ENCODE results near the gene ELL.

DNA sequence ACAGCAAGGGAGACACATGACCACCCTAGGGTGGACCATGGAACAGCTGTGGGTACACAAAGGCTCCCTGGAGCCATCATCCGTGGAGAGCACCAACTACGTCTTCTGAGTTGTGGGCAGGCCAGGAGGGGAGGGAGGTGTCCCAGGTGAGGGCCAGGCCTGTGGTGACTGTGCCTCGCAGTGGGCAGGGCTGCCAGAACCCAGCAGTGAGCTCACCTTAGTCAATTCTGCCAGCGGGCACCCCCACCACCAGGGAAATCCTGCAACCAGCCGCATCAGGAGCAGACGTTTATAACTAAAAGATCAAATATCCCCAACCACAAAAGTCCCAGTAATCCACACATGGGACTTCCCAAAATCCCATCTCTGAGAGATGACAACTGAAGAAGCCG is 19.6 kb downstream of the ELL start:
- TF ChIP-seq, protein P1, sequence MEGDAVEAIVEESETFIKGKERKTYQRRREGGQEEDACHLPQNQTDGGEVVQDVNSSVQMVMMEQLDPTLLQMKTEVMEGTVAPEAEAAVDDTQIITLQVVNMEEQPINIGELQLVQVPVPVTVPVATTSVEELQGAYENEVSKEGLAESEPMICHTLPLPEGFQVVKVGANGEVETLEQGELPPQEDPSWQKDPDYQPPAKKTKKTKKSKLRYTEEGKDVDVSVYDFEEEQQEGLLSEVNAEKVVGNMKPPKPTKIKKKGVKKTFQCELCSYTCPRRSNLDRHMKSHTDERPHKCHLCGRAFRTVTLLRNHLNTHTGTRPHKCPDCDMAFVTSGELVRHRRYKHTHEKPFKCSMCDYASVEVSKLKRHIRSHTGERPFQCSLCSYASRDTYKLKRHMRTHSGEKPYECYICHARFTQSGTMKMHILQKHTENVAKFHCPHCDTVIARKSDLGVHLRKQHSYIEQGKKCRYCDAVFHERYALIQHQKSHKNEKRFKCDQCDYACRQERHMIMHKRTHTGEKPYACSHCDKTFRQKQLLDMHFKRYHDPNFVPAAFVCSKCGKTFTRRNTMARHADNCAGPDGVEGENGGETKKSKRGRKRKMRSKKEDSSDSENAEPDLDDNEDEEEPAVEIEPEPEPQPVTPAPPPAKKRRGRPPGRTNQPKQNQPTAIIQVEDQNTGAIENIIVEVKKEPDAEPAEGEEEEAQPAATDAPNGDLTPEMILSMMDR (IDR thresholded peaks at IDR 0.05) = no peak
- TF ChIP-seq EP300 (IDR thresholded peaks at IDR 0.05) = no peak

All from sigmoid colon (tissue), 4 donors.